IPS-15b (cell line): ENCODE data around the gene ATP5MG.
"Not testable (repeated sequence)": the region's sequence is repeated elsewhere in the genome, so short reads cannot be mapped to it uniquely, and the experiment has no call there.

Experiments used
- H3K27me3 ChIP-seq: one replicate; pipeline ENCODE4 v1.6.1; 2013; ENCODE audit warnings: low read length; ENCODE audit not compliant: control insufficient read depth, insufficient read depth
- H3K36me3 ChIP-seq: one replicate; pipeline ENCODE4 v1.6.1; 2013; ENCODE audit warnings: low read length; ENCODE audit not compliant: control insufficient read depth, insufficient read depth
- H3K4me1 ChIP-seq: one replicate; pipeline ENCODE4 v1.6.1; 2013; ENCODE audit warnings: mild to moderate bottlenecking, low read length; ENCODE audit not compliant: control insufficient read depth, insufficient read depth
- H3K4me3 ChIP-seq: one replicate; pipeline ENCODE4 v1.5.1; 2013; ENCODE audit warnings: low read depth, low read length
- H3K9ac ChIP-seq: one replicate; pipeline ENCODE4 v1.6.1; 2013; ENCODE audit warnings: low read depth, mild to moderate bottlenecking, low read length
- H3K9me3 ChIP-seq: one replicate; pipeline ENCODE4 v1.6.1; 2013; ENCODE audit warnings: mild to moderate bottlenecking, low read length; ENCODE audit not compliant: control insufficient read depth, insufficient read depth

ATP5MG gene

GRCh38 chr11:118379497-118379896 lies 21.9 kb upstream of the ATP5MG start:
- Histone ChIP-seq H3K27me3 (no peaks in the 10 kb centered on the region), H3K4me3 (no peak overlapping the region), H3K4me1 (no peaks in the 10 kb centered on the region), H3K9me3 (no peaks in the 10 kb centered on the region), H3K9ac (no peak overlapping the region), H3K36me3 (peaks cover 36% of the 10 kb centered on the region)

- Histone ChIP-seq H3K4me3 (no peak overlapping the region), H3K4me1 (no peaks in the 10 kb centered on the region), H3K9ac (no peak overlapping the region), H3K36me3 (peaks cover 46% of the 10 kb centered on the region), H3K9me3 (no peaks in the 10 kb centered on the region), H3K27me3 (no peaks in the 10 kb centered on the region)
Observed at GRCh38 chr11:118380571-118380970, 20.8 kb upstream of the ATP5MG start.

GRCh38 chr11:118382954-118383353 lies 18.5 kb upstream of the ATP5MG start:
- Histone ChIP-seq H3K9me3 (no peaks in the 10 kb centered on the region), H3K9ac (no peak overlapping the region), H3K4me1 (no peaks in the 10 kb centered on the region), H3K27me3 (no peaks in the 10 kb centered on the region), H3K36me3 (peaks cover 54% of the 10 kb centered on the region), H3K4me3 (no peak overlapping the region)

GRCh38 chr11:118383657-118384056 lies 17.7 kb upstream of the ATP5MG start:
- Histone ChIP-seq H3K9ac (no peak overlapping the region), H3K4me1 (no peaks in the 10 kb centered on the region), H3K9me3 (no peaks in the 10 kb centered on the region), H3K4me3 (no peak overlapping the region), H3K36me3 (peaks cover 56% of the 10 kb centered on the region), H3K27me3 (no peaks in the 10 kb centered on the region)

- Histone ChIP-seq H3K4me3 (no peak overlapping the region), H3K27me3 (no peaks in the 10 kb centered on the region), H3K4me1 (no peaks in the 10 kb centered on the region), H3K9me3 (no peaks in the 10 kb centered on the region), H3K9ac (no peak overlapping the region), H3K36me3 (peaks cover 11% of the 10 kb centered on the region)
Observed at GRCh38 chr11:118396097-118396501, 5.3 kb upstream of the ATP5MG start.

GRCh38 chr11:118397448-118397847 lies 4.0 kb upstream of the ATP5MG start:
- no peaks in the 10 kb centered on the region for H3K9me3 ChIP-seq
- no peak overlapping the region for H3K4me3 ChIP-seq
- no peaks in the 10 kb centered on the region for H3K4me1 ChIP-seq
- H3K27me3 ChIP-seq: no peaks in the 10 kb centered on the region
- H3K9ac ChIP-seq: no peak overlapping the region
- peaks cover 11% of the 10 kb centered on the region for H3K36me3 ChIP-seq

- no peaks in the 10 kb centered on the region for H3K9me3 ChIP-seq
- no peak overlapping the region for H3K9ac ChIP-seq
- no peaks in the 10 kb centered on the region for H3K27me3 ChIP-seq
- H3K4me1 ChIP-seq: no peaks in the 10 kb centered on the region
- H3K36me3 ChIP-seq: peaks cover 4% of the 10 kb centered on the region
- H3K4me3 ChIP-seq: no peak overlapping the region
Observed at GRCh38 chr11:118398791-118399559, 2.4 kb upstream of the ATP5MG start.

GRCh38 chr11:118401880-118402590 lies 629 bp downstream of the ATP5MG start:
- H3K4me3 ChIP-seq: peak overlapping the region; percentile 94
- no peaks in the 10 kb centered on the region for H3K4me1 ChIP-seq
- no peaks in the 10 kb centered on the region for H3K27me3 ChIP-seq
- peak overlapping the region; percentile 94 for H3K9ac ChIP-seq
- no peaks in the 10 kb centered on the region for H3K9me3 ChIP-seq
- peaks cover 5% of the 10 kb centered on the region for H3K36me3 ChIP-seq

- H3K27me3 ChIP-seq, H3K9ac ChIP-seq, H3K9me3 ChIP-seq, H3K36me3 ChIP-seq, H3K4me1 ChIP-seq: not testable (repeated sequence)
- H3K4me3 ChIP-seq: peak overlapping the region; percentile 94
Observed at GRCh38 chr11:118402594-118402993, 1.2 kb downstream of the ATP5MG start.

GRCh38 chr11:118406599-118407166 lies 5.3 kb downstream of the ATP5MG start:
- Histone ChIP-seq H3K27me3 (no peaks in the 10 kb centered on the region), H3K9ac (no peak overlapping the region), H3K4me3 (no peak overlapping the region), H3K36me3 (peaks cover 7% of the 10 kb centered on the region), H3K4me1 (no peaks in the 10 kb centered on the region), H3K9me3 (no peaks in the 10 kb centered on the region)

GRCh38 chr11:118410055-118410745 lies 8.8 kb downstream of the ATP5MG start:
- H3K9me3 ChIP-seq: no peaks in the 10 kb centered on the region
- peaks cover 2% of the 10 kb centered on the region for H3K4me1 ChIP-seq
- no peak overlapping the region for H3K4me3 ChIP-seq
- peaks cover 7% of the 10 kb centered on the region for H3K36me3 ChIP-seq
- H3K27me3 ChIP-seq: no peaks in the 10 kb centered on the region
- H3K9ac ChIP-seq: no peak overlapping the region
